WTC11 (cell line): ENCODE measurements around the gene HRH4. TPM values are rescaled to one million over a fixed set of nuclear protein-coding genes. Genes with fewer than 3 reads are reported as not detected.

Experiments used
- ATAC-seq: fragments of 200-7000 bp; cut with Tn5 transposase; 2 replicates; pipeline ENCODE4 v1.10.0; 2021; ENCODE audit warnings: mild to moderate bottlenecking, moderate library complexity
- CTCF ChIA-PET: fragments of 300-600 bp; sonication (Branson Sonifier 250); formaldehyde crosslinking; loops from one replicate; lab custom pipeline; 2021; ENCODE audit warnings: antibody characterized with exemption; lab: Charles Lee
- POLR2A ChIA-PET: fragments of 350-600 bp; sonication (Branson Sonifier 250); formaldehyde crosslinking; loops from one replicate; lab custom pipeline; 2021; ENCODE audit warnings: antibody characterized with exemption; lab: Charles Lee
- DNase-seq: peaks from one replicate; pipeline ENCODE4 v3.0.0; 2021; ENCODE audit warnings: low spot score
- H3K27ac Mint-ChIP-seq: 2 replicates; pipeline ENCODE4 v1.8.0; 2021; ENCODE audit warnings: mixed read lengths
- H3K27me3 Mint-ChIP-seq: 2 replicates; pipeline ENCODE4 v1.8.0; 2021; ENCODE audit warnings: low read depth, mild to moderate bottlenecking, moderate library complexity, mixed read lengths
- H3K36me3 Mint-ChIP-seq: 2 replicates; pipeline ENCODE4 v1.8.0; 2021; ENCODE audit warnings: mixed read lengths
- H3K4me1 Mint-ChIP-seq: 2 replicates; pipeline ENCODE4 v1.8.0; 2022; ENCODE audit warnings: mixed read lengths
- H3K4me3 Mint-ChIP-seq: 2 replicates; pipeline ENCODE4 v1.8.0; 2021; ENCODE audit warnings: mild to moderate bottlenecking, moderate library complexity, mixed read lengths
- H3K9me3 Mint-ChIP-seq: 2 replicates; pipeline ENCODE4 v1.8.0; 2021; ENCODE audit warnings: mixed read lengths
- ATF6 ChIP-seq: sonication (generic); formaldehyde crosslinking; IDR thresholded peaks from 2 replicates; pipeline ENCODE4 v1.8.1; 2023; ENCODE audit warnings: mild to moderate bottlenecking, missing genetic modification reagents
- CBFB ChIP-seq: sonication (generic); formaldehyde crosslinking; IDR thresholded peaks from 2 replicates; pipeline ENCODE4 v1.8.1; 2022; ENCODE audit warnings: mild to moderate bottlenecking, low read depth, missing genetic modification reagents
- ELF4 ChIP-seq: sonication (generic); formaldehyde crosslinking; IDR thresholded peaks from 2 replicates; pipeline ENCODE4 v1.8.1; 2022; ENCODE audit warnings: low read depth, mild to moderate bottlenecking, moderate library complexity, missing genetic modification reagents
- ESRRA ChIP-seq: sonication (generic); formaldehyde crosslinking; IDR thresholded peaks from 2 replicates; pipeline ENCODE4 v1.8.1; 2022; ENCODE audit warnings: mild to moderate bottlenecking, missing genetic modification reagents, borderline replicate concordance
- GABPB1 ChIP-seq: sonication (generic); formaldehyde crosslinking; IDR thresholded peaks from 2 replicates; pipeline ENCODE4 v1.8.1; 2023; ENCODE audit warnings: mild to moderate bottlenecking, missing genetic modification reagents
- GRHL2 ChIP-seq: fragments of 250-450 bp; sonication (Bioruptor Pico); IDR thresholded peaks from 2 replicates; pipeline ENCODE4 v1.8.0; 2022; ENCODE audit warnings: mild to moderate bottlenecking, moderate library complexity; ENCODE audit not compliant: insufficient replicate concordance, severe bottlenecking
- NFE2L1 ChIP-seq: sonication (generic); formaldehyde crosslinking; IDR thresholded peaks from 2 replicates; pipeline ENCODE4 v1.8.1; 2023; ENCODE audit warnings: missing genetic modification reagents
- NFYB ChIP-seq: sonication (generic); formaldehyde crosslinking; conservative IDR thresholded peaks from 2 replicates; pipeline ENCODE4 v1.8.0; 2022; ENCODE audit warnings: low read depth, missing genetic modification reagents
- SP1 ChIP-seq: sonication (generic); formaldehyde crosslinking; conservative IDR thresholded peaks from 2 replicates; pipeline ENCODE4 v1.8.1; 2022; ENCODE audit warnings: missing genetic modification reagents
- TCF7 ChIP-seq: sonication (generic); formaldehyde crosslinking; IDR thresholded peaks from 2 replicates; pipeline ENCODE4 v1.8.0; 2022; ENCODE audit warnings: mild to moderate bottlenecking, low read depth, missing genetic modification reagents, moderate library complexity
- ZMAT4 ChIP-seq: fragments of 250-450 bp; sonication (Bioruptor Pico); IDR thresholded peaks from 2 replicates; pipeline ENCODE4 v1.9.0; 2021; ENCODE audit warnings: mild to moderate bottlenecking
- ZNF121 ChIP-seq: sonication (generic); formaldehyde crosslinking; IDR thresholded peaks from 2 replicates; pipeline ENCODE4 v1.8.0; 2023; ENCODE audit warnings: missing genetic modification reagents
- ZNF232 ChIP-seq: sonication (generic); formaldehyde crosslinking; IDR thresholded peaks from 2 replicates; pipeline ENCODE4 v1.8.0; 2022; ENCODE audit warnings: mild to moderate bottlenecking, missing genetic modification reagents
- ZNF281 ChIP-seq: sonication (generic); formaldehyde crosslinking; IDR thresholded peaks from 2 replicates; pipeline ENCODE4 v1.8.0; 2023; ENCODE audit warnings: mild to moderate bottlenecking, missing genetic modification reagents
- ZNF396 ChIP-seq: fragments of 250-450 bp; sonication (Bioruptor Pico); IDR thresholded peaks from 2 replicates; pipeline ENCODE4 v1.8.0; 2021; ENCODE audit warnings: mild to moderate bottlenecking, moderate library complexity, borderline replicate concordance
- total RNA-seq: library from RNA; stranded (reverse); gene quantifications from 3 replicates; pipeline ENCODE4 v1.2.3, GENCODE V29; 2021
- TF ChIP-seq, protein P1 (sequence below): sonication (generic); formaldehyde crosslinking; IDR thresholded peaks from 2 replicates; pipeline ENCODE4 v1.8.1; 2023; ENCODE audit warnings: mild to moderate bottlenecking, missing genetic modification reagents, moderate library complexity
- TF ChIP-seq, protein P2 (sequence below): sonication (generic); formaldehyde crosslinking; conservative IDR thresholded peaks from 2 replicates; pipeline ENCODE4 v1.8.1; 2022; ENCODE audit warnings: mild to moderate bottlenecking, missing genetic modification reagents
- TF ChIP-seq, protein P3 (sequence below): fragments of 200-600 bp; IDR thresholded peaks from 2 replicates; pipeline ENCODE4 v1.8.0; 2022; ENCODE audit warnings: antibody characterized with exemption

The HRH4 gene
- total RNA-seq, 1 experiment from 2014 or later = not detected

DNA sequence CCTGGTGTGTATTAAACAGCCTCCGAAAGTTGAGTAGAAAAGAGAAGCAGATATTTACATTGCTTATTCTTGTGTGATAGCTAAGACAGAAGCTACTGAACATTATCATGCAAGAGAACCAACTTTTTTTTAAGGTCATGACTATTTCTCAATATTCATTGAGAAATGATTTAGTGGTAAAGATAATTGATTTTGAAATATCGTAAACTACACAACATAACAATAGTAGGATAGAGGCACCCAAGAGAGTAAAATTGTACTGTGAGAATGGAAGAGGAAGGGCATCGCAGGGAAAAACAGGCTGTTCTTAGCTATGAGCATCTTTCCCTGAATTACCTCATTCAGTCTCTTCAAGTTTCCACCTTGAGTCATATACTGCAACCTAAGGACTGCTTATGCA, 25.2 kb downstream of the HRH4 start (continued):
- TF ChIP-seq ZNF281 (CRISPR knock-in tag) (no peak), ZNF121 (no peak), ZNF396 (CRISPR knock-in tag) (no peak), GABPB1 (CRISPR knock-in tag) (no peak)

- no peak for TF ChIP-seq ATF6 (CRISPR knock-in tag)
- no peak for TF ChIP-seq GRHL2 (CRISPR knock-in tag)
- no peak for TF ChIP-seq SP1 (CRISPR knock-in tag)
- TF ChIP-seq NFYB (CRISPR knock-in tag) = no peak
- TF ChIP-seq, protein P1, sequence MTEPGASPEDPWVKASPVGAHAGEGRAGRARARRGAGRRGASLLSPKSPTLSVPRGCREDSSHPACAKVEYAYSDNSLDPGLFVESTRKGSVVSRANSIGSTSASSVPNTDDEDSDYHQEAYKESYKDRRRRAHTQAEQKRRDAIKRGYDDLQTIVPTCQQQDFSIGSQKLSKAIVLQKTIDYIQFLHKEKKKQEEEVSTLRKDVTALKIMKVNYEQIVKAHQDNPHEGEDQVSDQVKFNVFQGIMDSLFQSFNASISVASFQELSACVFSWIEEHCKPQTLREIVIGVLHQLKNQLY (CRISPR knock-in tag) = no peak
- TF ChIP-seq, protein P2, sequence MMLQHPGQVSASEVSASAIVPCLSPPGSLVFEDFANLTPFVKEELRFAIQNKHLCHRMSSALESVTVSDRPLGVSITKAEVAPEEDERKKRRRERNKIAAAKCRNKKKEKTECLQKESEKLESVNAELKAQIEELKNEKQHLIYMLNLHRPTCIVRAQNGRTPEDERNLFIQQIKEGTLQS (CRISPR knock-in tag) = no peak
- TF ChIP-seq CBFB = no peak
- TF ChIP-seq ELF4 (CRISPR knock-in tag) = no peak
- TF ChIP-seq ZMAT4 (CRISPR knock-in tag) = no peak
- TF ChIP-seq ESRRA (CRISPR knock-in tag) = no peak
- TF ChIP-seq NFE2L1 (CRISPR knock-in tag) = no peak
- TF ChIP-seq TCF7 = no peak
- ATAC-seq (no peak), DNase-seq (no peak)
- Mint-ChIP-seq H3K27ac (no peak overlapping the region), H3K27me3 (no peaks in the 10 kb centered on the region; the same call in 1 of the 2 replicates), H3K9me3 (no peaks in the 10 kb centered on the region), H3K36me3 (no peaks in the 10 kb centered on the region), H3K4me3 (no peak overlapping the region), H3K4me1 (no peaks in the 10 kb centered on the region; the same call in 1 of the 2 replicates)
- ChIA-PET CTCF (interaction anchor here (1.4 to 4.5 kb wide), 5 partner anchors 10 to 310 kb away, joined by 6 to 74 read pairs (median 11); no protein-coding TSS in a partner anchor), POLR2A (no interaction called here)
Measured at GRCh38 chr18:24486684-24487083, 26.2 kb downstream of the HRH4 start.

DNA sequence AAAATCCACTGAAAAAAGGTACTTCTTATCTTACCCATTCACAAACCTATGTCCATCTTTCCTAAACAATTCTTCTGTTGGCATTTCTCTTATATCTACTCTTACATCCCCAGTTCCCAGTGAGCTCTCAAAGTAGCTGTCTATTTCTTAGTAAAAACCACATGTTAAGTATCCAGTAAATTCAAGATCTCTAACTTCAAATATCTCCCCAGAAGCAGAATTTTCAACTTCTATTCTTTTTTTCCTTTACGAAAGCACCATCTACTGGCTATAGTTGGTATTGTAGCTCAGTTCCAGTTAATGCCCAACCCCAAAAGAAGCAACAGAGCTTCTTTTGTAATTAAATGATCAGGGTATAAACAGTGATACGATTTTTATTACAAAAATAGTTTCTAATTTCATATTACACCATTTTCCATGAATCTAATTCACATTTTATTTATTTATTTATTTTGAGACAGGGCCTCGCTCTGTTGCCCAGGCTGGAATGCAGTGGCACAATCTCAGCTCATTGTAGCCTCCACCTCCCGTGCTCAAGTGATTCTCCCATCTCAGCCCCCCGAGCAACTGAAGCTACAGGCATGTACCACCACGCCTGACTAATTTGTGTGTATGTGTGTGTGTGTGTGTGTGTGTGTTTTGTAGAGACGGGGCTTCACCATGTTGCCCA, 28.5 kb downstream of the HRH4 start:
- Mint-ChIP-seq H3K4me3 (no peak overlapping the region), H3K9me3 (peaks cover 8% of the 10 kb centered on the region), H3K27ac (no peak overlapping the region), H3K36me3 (no peaks in the 10 kb centered on the region), H3K27me3 (no peaks in the 10 kb centered on the region; the same call in 1 of the 2 replicates), H3K4me1 (peaks cover 2% of the 10 kb centered on the region; the same call in 1 of the 2 replicates)
- ATAC-seq = no peak
- TF ChIP-seq ZNF232 = no peak
- TF ChIP-seq, protein P3, sequence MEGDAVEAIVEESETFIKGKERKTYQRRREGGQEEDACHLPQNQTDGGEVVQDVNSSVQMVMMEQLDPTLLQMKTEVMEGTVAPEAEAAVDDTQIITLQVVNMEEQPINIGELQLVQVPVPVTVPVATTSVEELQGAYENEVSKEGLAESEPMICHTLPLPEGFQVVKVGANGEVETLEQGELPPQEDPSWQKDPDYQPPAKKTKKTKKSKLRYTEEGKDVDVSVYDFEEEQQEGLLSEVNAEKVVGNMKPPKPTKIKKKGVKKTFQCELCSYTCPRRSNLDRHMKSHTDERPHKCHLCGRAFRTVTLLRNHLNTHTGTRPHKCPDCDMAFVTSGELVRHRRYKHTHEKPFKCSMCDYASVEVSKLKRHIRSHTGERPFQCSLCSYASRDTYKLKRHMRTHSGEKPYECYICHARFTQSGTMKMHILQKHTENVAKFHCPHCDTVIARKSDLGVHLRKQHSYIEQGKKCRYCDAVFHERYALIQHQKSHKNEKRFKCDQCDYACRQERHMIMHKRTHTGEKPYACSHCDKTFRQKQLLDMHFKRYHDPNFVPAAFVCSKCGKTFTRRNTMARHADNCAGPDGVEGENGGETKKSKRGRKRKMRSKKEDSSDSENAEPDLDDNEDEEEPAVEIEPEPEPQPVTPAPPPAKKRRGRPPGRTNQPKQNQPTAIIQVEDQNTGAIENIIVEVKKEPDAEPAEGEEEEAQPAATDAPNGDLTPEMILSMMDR = peak; percentile 77
- ChIA-PET CTCF (interaction anchor here (0.5 to 6.1 kb wide), 65 partner anchors 9 to 773 kb away, joined by 3 to 74 read pairs (median 5); partner anchors contain the start of genes CABYR, IMPACT and OSBPL1A), POLR2A (no interaction called here)
- no peak for DNase-seq
